Upper lobe of left lung (tissue), 4 donors: ENCODE results near the gene RSBN1L.

Experiments
- CTCF ChIP-seq, 6 experiments: fragments of 450-650 bp in 4 of 6; fragments of 200-600 bp in 2 of 6; sonication (generic) in 2 of 6; IDR thresholded peaks; one replicate each; pipeline ENCODE4 v1.5.1; 2016 to 2019; ENCODE audit warnings: antibody characterized with exemption in 6 of 6
- POLR2A ChIP-seq, 4 donors: fragments of 450-650 bp; IDR thresholded peaks; one replicate each; pipeline ENCODE4 v1.5.1; 2016 to 2017; ENCODE audit warnings: antibody characterized with exemption in 4 of 4, mild to moderate bottlenecking in 2 of 4
- POLR2AphosphoS5 ChIP-seq, 2 donors: sonication (generic); formaldehyde crosslinking; IDR thresholded peaks; one replicate each; pipeline ENCODE4 v1.5.1; 2017; ENCODE audit warnings: antibody characterized with exemption in 2 of 2

- TF ChIP-seq CTCF (IDR thresholded peaks at IDR 0.05) (no peak), POLR2A (IDR thresholded peaks at IDR 0.05) (no peak), POLR2AphosphoS5 (IDR thresholded peaks at IDR 0.05) (no peak)
Measured at GRCh38 chr7:77783111-77783510, 86.9 kb downstream of the RSBN1L start.
